A673 (cell line): ENCODE measurements around the gene RBM15. TPM values are rescaled to one million over a fixed set of nuclear protein-coding genes. Genes with fewer than 3 reads are reported as not detected.

Experiments used
- BruUV-seq: library from RNA; stranded (reverse); fragments of 400-500 nt; replicated peaks from 2 replicates; lab custom pipeline; 2021; lab: Mats Ljungman, UMichigan
- CTCF ChIA-PET: fragments of 300-600 bp; sonication (Branson Sonifier 250); formaldehyde crosslinking; loops from one replicate; lab custom pipeline; 2022; ENCODE audit warnings: antibody characterized with exemption; lab: Charles Lee
- POLR2A ChIA-PET: fragments of 300-600 bp; sonication (Branson Sonifier 250); formaldehyde crosslinking; loops from one replicate; lab custom pipeline; 2022; ENCODE audit warnings: antibody characterized with exemption; ENCODE audit not compliant: low non-redundant PET; lab: Charles Lee
- DNase-seq: peaks from one replicate; pipeline ENCODE4 v3.0.0-alpha.2; 2015; ENCODE audit warnings: low spot score
- H3K27ac ChIP-seq: fragments of 200-600 bp; sonication (generic); 2 replicates; pipeline ENCODE4 v1.5.1; 2016; ENCODE audit warnings: mixed run types, low read depth, mild to moderate bottlenecking, mixed read lengths, antibody characterized with exemption, low read length; ENCODE audit not compliant: poor library complexity, severe bottlenecking
- H3K27me3 ChIP-seq: fragments of 200-600 bp; sonication (generic); replicated peaks from 2 replicates; pipeline ENCODE4 v1.6.1; 2017; ENCODE audit warnings: mixed run types, low read depth, mild to moderate bottlenecking, mixed read lengths, antibody characterized with exemption, low read length; ENCODE audit not compliant: insufficient read depth, poor library complexity
- H3K36me3 ChIP-seq: fragments of 200-600 bp; sonication (generic); 2 replicates; pipeline ENCODE4 v1.6.1; 2016; ENCODE audit warnings: mixed run types, mild to moderate bottlenecking, mixed read lengths, antibody characterized with exemption, low read length; ENCODE audit not compliant: insufficient read depth, poor library complexity, severe bottlenecking
- H3K4me1 ChIP-seq: fragments of 200-600 bp; sonication (generic); 2 replicates; pipeline ENCODE4 v1.6.1; 2017; ENCODE audit warnings: mixed run types, mild to moderate bottlenecking, mixed read lengths, antibody characterized with exemption, low read length; ENCODE audit not compliant: insufficient read depth, poor library complexity, severe bottlenecking
- H3K4me3 ChIP-seq: fragments of 200-600 bp; sonication (generic); 2 replicates; pipeline ENCODE4 v1.5.1; 2016; ENCODE audit warnings: low read depth, mixed run types, mild to moderate bottlenecking, mixed read lengths, low read length; ENCODE audit not compliant: poor library complexity, severe bottlenecking
- H3K9me3 ChIP-seq: fragments of 200-600 bp; sonication (generic); 2 replicates; pipeline ENCODE4 v1.6.1; 2016; ENCODE audit warnings: mixed run types, low read depth, mild to moderate bottlenecking, mixed read lengths, antibody characterized with exemption, low read length; ENCODE audit not compliant: poor library complexity, severe bottlenecking
- CTCF ChIP-seq: fragments of 300-800, 200-600 bp; sonication (generic); conservative IDR thresholded peaks from 2 replicates; pipeline ENCODE4 v1.5.1; 2017; ENCODE audit warnings: low read depth, mild to moderate bottlenecking, antibody characterized with exemption, low read length, moderate library complexity, mixed read lengths
- EZH2 ChIP-seq: fragments of 200-600 bp; sonication (generic); IDR thresholded peaks from 2 replicates; pipeline ENCODE4 v1.6.1; 2017; ENCODE audit warnings: borderline replicate concordance, low read depth, mild to moderate bottlenecking, mixed read lengths, antibody characterized with exemption, low read length; ENCODE audit not compliant: poor library complexity, severe bottlenecking
- intact Hi-C: fragments of 100-400 bp; cut with micrococcal nuclease; formaldehyde crosslinking; loops from one replicate; pipeline ENCODE4 v1.10.0; 2022; ENCODE audit not compliant: unreplicated experiment
- total RNA-seq: library from RNA; stranded (reverse); gene quantifications from 2 replicates; pipeline ENCODE4 v1.2.3, GENCODE V29; 2021

The RBM15 gene
- total RNA-seq, 1 experiment from 2014 or later, result 60.3 TPM

GRCh38 chr1:110347182-110347893 lies 8.2 kb downstream of the RBM15 start:
- no peak for DNase-seq
- Histone ChIP-seq H3K27me3 (no peaks in the 10 kb centered on the region), H3K4me3 (no peak overlapping the region), H3K36me3 (peaks cover 73% of the 10 kb centered on the region), H3K9me3 (no peaks in the 10 kb centered on the region), H3K4me1 (peaks cover 41% of the 10 kb centered on the region), H3K27ac (no peak overlapping the region)
- CTCF ChIA-PET, result no interaction called here
- intact Hi-C loops, result no loop called here
- BruUV-seq, result no TSS peak
- TF ChIP-seq EZH2 (no peak), CTCF (no peak)
- POLR2A ChIA-PET, result no interaction called here

DNA sequence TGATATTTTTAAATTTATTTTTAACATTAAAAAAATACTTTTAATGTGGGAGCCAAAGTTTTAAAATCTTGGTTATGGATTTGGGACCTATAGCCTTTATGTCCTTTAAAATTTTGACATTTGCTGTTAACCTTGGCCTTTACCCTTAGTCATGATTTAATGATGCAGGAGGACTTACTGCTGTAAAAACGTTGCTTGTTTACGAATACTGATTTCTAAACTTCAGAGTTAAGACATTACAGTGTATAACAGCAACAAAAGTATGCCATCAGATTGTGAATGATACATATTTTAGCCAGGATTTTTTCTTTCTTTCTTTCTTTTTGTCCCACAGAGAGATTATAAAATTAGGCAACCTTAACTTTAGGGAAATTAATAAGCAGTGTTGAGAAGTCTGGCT lies 8.9 kb downstream of the RBM15 start:
- TF ChIP-seq CTCF, result no peak
- TF ChIP-seq EZH2, result no peak
- H3K27ac ChIP-seq, result peak overlapping the region; percentile 29
- no TSS peak for BruUV-seq
- H3K4me1 ChIP-seq, result peaks cover 34% of the 10 kb centered on the region
- no peaks in the 10 kb centered on the region for H3K27me3 ChIP-seq
- POLR2A ChIA-PET, result interaction anchor here (0.8 kb wide), 1 partner anchor 30 kb away, joined by 4 read pairs; no protein-coding TSS in a partner anchor
- H3K36me3 ChIP-seq, result peaks cover 67% of the 10 kb centered on the region
- no peak for DNase-seq
- CTCF ChIA-PET, result no interaction called here
- intact Hi-C loops, result no loop called here
- H3K4me3 ChIP-seq, result peak overlapping the region; percentile 6
- H3K9me3 ChIP-seq, result no peaks in the 10 kb centered on the region

- POLR2A ChIA-PET, result interaction anchor here (0.8 kb wide), 1 partner anchor 31 kb away, joined by 4 read pairs; no protein-coding TSS in a partner anchor
- BruUV-seq, result no TSS peak
- H3K4me1 ChIP-seq, result peaks cover 28% of the 10 kb centered on the region
- H3K36me3 ChIP-seq, result peaks cover 64% of the 10 kb centered on the region
- H3K27me3 ChIP-seq, result no peaks in the 10 kb centered on the region
- intact Hi-C loops, result no loop called here
- peak overlapping the region; percentile 6 for H3K4me3 ChIP-seq
- peak overlapping the region; percentile 29 for H3K27ac ChIP-seq
- no peaks in the 10 kb centered on the region for H3K9me3 ChIP-seq
- no peak for DNase-seq
- TF ChIP-seq CTCF (no peak), EZH2 (no peak)
- CTCF ChIA-PET, result no interaction called here
These were observed 9.6 kb downstream of the RBM15 start for GRCh38 chr1:110348771-110349170.
